Spleen (tissue), 7 donors: ENCODE data around the gene SORD.

ENCODE experiments used
- CTCF ChIP-seq, 11 experiments: fragments of 200-600 bp in 7 of 11; fragments of 450-650 bp in 4 of 11; sonication (generic) in 4 of 11; IDR thresholded peaks in 8 of 11; conservative IDR thresholded peaks in 3 of 11; 1 replicate in 7 of 11; 2 replicates in 4 of 11; pipeline versions ENCODE4 v1.4.0 to v1.8.0; 2016 to 2021; ENCODE audit warnings: antibody characterized with exemption in 11 of 11, inconsistent platforms in 4 of 11, mild to moderate bottlenecking in 1 of 11
- POLR2A ChIP-seq, 3 donors: fragments of 450-650 bp; IDR thresholded peaks; one replicate each; pipeline ENCODE4 v1.5.1; 2017; ENCODE audit warnings: antibody characterized with exemption in 3 of 3, mild to moderate bottlenecking in 1 of 3
- donor health status: DM: no; HTN: no; CAD: no; lungs with moderate emphysema.
- donor health status: DM: no; HTN: no; CAD: no.
- donor health status: DM: no; HTN: no; CAD: no.

GRCh38 chr15:45116006-45116481 lies 93.0 kb downstream of the SORD start:
- TF ChIP-seq POLR2A (IDR thresholded peaks at IDR 0.05): no peak
- TF ChIP-seq CTCF (IDR thresholded peaks at IDR 0.05 in 8 of 11, conservative IDR thresholded peaks at IDR 0.05 in 3 of 11): no peak
